ENCODE results near the gene TRAPPC5. TPM values are rescaled to one million over a fixed set of nuclear protein-coding genes. Genes with fewer than 3 reads are reported as not detected.

Gene TRAPPC5
- total RNA-seq, 4 donors from 2014 or later, result 63.0 to 144 (median 103) TPM

- peaks cover 22% of the 10 kb centered on the region for H3K36me3 ChIP-seq
- no peak overlapping the region for H3K27ac ChIP-seq
- TF ChIP-seq POLR2A (IDR thresholded peaks at IDR 0.05) (no peak), EP300 (IDR thresholded peaks at IDR 0.05) (no peak), CTCF (IDR thresholded peaks at IDR 0.05) (no peak), POLR2AphosphoS5 (IDR thresholded peaks at IDR 0.05) (no peak)
- no peaks in the 10 kb centered on the region for H3K4me1 ChIP-seq
- DNase-seq (ENCODE audit: low spot score in 2 of 2), result no peak
- H3K9me3 ChIP-seq, result no peaks in the 10 kb centered on the region
- WGBS, result 88% methylated on average over 6 of the region's 20 CpGs
- H3K27me3 ChIP-seq, result peaks cover 3% of the 10 kb centered on the region
- no peak overlapping the region for H3K4me3 ChIP-seq
Measured at GRCh38 chr19:7644550-7644877, 36.1 kb upstream of the TRAPPC5 start.

GRCh38 chr19:7645163-7645562 lies 35.5 kb upstream of the TRAPPC5 start:
- H3K27me3 ChIP-seq, result peaks cover 3% of the 10 kb centered on the region
- H3K9me3 ChIP-seq, result no peaks in the 10 kb centered on the region
- no peak for TF ChIP-seq POLR2A (IDR thresholded peaks at IDR 0.05)
- TF ChIP-seq CTCF (IDR thresholded peaks at IDR 0.05), result no peak
- TF ChIP-seq EP300 (IDR thresholded peaks at IDR 0.05), result no peak
- no peak for TF ChIP-seq POLR2AphosphoS5 (IDR thresholded peaks at IDR 0.05)
- H3K4me3 ChIP-seq, result no peak overlapping the region
- H3K36me3 ChIP-seq, result peaks cover 22% of the 10 kb centered on the region
- H3K27ac ChIP-seq, result no peak overlapping the region
- DNase-seq (ENCODE audit: low spot score in 2 of 2), result no peak
- WGBS, result 88% methylated on average over 8 of the region's 14 CpGs
- no peaks in the 10 kb centered on the region for H3K4me1 ChIP-seq

- 72% methylated on average over 17 of the region's 20 CpGs for WGBS
- no peaks in the 10 kb centered on the region for H3K9me3 ChIP-seq
- no peaks in the 10 kb centered on the region for H3K4me1 ChIP-seq
- TF ChIP-seq POLR2AphosphoS5 (IDR thresholded peaks at IDR 0.05), result no peak
- peaks cover 22% of the 10 kb centered on the region for H3K36me3 ChIP-seq
- H3K27me3 ChIP-seq, result peaks cover 9% of the 10 kb centered on the region
- DNase-seq (ENCODE audit: low spot score in 2 of 2), result no peak
- no peak overlapping the region for H3K4me3 ChIP-seq
- no peak overlapping the region for H3K27ac ChIP-seq
Measured at GRCh38 chr19:7645656-7646425, 34.8 kb upstream of the TRAPPC5 start.

GRCh38 chr19:7646426-7646700 lies 34.3 kb upstream of the TRAPPC5 start:
- 100% methylated on average over 1 of the region's 8 CpGs for WGBS
- peaks cover 22% of the 10 kb centered on the region for H3K36me3 ChIP-seq
- no peak overlapping the region for H3K27ac ChIP-seq
- no peaks in the 10 kb centered on the region for H3K9me3 ChIP-seq
- TF ChIP-seq EP300 (IDR thresholded peaks at IDR 0.05) (no peak), POLR2AphosphoS5 (IDR thresholded peaks at IDR 0.05) (no peak), POLR2A (IDR thresholded peaks at IDR 0.05) (no peak), CTCF (IDR thresholded peaks at IDR 0.05) (no peak)
- no peaks in the 10 kb centered on the region for H3K4me1 ChIP-seq
- no peak overlapping the region for H3K4me3 ChIP-seq
- DNase-seq (ENCODE audit: low spot score in 2 of 2), result no peak
- H3K27me3 ChIP-seq, result peaks cover 10% of the 10 kb centered on the region

- peaks cover 10% of the 10 kb centered on the region for H3K27me3 ChIP-seq
- 71% methylated on average over 11 of the region's 26 CpGs for whole genome bisulfite sequencing
- no peak for DNase-seq (ENCODE audit: low spot score in 2 of 2)
Measured at GRCh38 chr19:7647156-7647555, 33.5 kb upstream of the TRAPPC5 start.

GRCh38 chr19:7648265-7649014 lies 32.2 kb upstream of the TRAPPC5 start:
- no peak for TF ChIP-seq POLR2A (IDR thresholded peaks at IDR 0.05)
- no peak for TF ChIP-seq POLR2AphosphoS5 (IDR thresholded peaks at IDR 0.05)
- no peak for TF ChIP-seq EP300 (IDR thresholded peaks at IDR 0.05)
- TF ChIP-seq CTCF (IDR thresholded peaks at IDR 0.05), result no peak
- Histone ChIP-seq H3K4me3 (no peak overlapping the region), H3K27ac (no peak overlapping the region), H3K4me1 (peaks cover 12% of the 10 kb centered on the region), H3K36me3 (peaks cover 17% of the 10 kb centered on the region), H3K9me3 (no peaks in the 10 kb centered on the region), H3K27me3 (peaks cover 10% of the 10 kb centered on the region)
- 83% methylated on average over 15 of the region's 15 CpGs for WGBS
- DNase-seq (ENCODE audit: low spot score in 2 of 2), result no peak

More at GRCh38 chr19:7647156-7647555, 33.5 kb upstream of the TRAPPC5 start:
- no peaks in the 10 kb centered on the region for H3K9me3 ChIP-seq
- H3K36me3 ChIP-seq, result peaks cover 21% of the 10 kb centered on the region
- H3K4me1 ChIP-seq, result peaks cover 6% of the 10 kb centered on the region
- TF ChIP-seq EP300 (IDR thresholded peaks at IDR 0.05), result no peak
- no peak for TF ChIP-seq POLR2A (IDR thresholded peaks at IDR 0.05)
- H3K27ac ChIP-seq, result no peak overlapping the region
- no peak overlapping the region for H3K4me3 ChIP-seq

Data from suprapubic skin (tissue), 4 donors.